ENCODE results near the gene LBX2. TPM values are rescaled to one million over a fixed set of nuclear protein-coding genes. Genes with fewer than 3 reads are reported as not detected.

The LBX2 gene
- total RNA-seq, 1 donor, result 5.4 TPM

DNA sequence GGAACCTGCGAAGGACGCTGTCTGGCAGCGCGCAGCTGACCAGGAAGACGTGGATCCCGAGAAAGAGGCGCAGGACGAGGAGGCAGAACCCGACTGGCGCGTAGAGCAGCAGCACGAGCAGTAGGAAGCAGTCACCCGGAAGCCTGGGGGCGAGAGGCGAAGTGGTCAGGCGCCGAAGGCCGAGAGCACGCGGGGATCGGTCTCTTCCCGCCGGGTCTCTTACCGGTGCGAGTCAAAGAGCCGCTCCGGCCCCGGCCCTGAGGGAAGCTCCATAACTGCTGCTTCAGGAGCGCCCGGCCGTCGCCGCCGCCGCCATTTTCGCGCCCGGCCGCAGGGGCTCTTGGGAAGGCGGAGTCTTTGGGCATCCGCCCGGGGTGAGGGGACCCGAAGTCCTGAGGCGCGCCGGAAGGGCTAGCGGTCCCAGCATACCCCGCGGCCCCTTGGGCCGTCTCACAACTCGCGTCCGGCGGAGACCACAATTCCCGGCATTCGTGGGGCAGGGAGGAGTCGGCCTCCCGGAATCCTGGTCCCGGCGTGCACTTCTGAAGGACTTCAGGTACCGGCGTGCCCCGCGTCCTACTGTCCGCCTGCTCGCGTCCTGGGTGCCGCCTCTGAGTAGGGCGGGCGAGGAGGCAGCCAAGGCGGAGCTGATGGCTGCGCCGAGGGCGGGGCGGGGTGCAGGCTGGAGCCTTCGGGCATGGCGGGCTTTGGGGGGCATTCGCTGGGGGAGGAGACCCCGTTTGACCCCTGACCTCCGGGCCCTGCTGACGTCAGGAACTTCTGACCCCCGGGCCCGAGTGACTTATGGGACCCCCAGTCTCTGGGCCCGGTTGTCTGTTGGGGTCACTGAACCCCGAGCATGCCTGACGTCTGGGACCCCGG, 30.2 kb upstream of the LBX2 start, which contains the start of the genes AUP1 and HTRA2:
AUP1 (minus strand) TSS at position 350 of the 882 bp plus-strand sequence; CDS start at position 273, 77 bp downstream.
HTRA2 (plus strand) TSS at position 577 of the 882 bp plus-strand sequence; CDS start at position 651, 74 bp downstream.
- H3K36me3 ChIP-seq (ENCODE audit: insufficient read depth, low read length), result peaks cover 50% of the 10 kb centered on the region
- peak within 1 kb of the TSS; percentile 86 for H2AFZ ChIP-seq (ENCODE audit: low read length)

DNA sequence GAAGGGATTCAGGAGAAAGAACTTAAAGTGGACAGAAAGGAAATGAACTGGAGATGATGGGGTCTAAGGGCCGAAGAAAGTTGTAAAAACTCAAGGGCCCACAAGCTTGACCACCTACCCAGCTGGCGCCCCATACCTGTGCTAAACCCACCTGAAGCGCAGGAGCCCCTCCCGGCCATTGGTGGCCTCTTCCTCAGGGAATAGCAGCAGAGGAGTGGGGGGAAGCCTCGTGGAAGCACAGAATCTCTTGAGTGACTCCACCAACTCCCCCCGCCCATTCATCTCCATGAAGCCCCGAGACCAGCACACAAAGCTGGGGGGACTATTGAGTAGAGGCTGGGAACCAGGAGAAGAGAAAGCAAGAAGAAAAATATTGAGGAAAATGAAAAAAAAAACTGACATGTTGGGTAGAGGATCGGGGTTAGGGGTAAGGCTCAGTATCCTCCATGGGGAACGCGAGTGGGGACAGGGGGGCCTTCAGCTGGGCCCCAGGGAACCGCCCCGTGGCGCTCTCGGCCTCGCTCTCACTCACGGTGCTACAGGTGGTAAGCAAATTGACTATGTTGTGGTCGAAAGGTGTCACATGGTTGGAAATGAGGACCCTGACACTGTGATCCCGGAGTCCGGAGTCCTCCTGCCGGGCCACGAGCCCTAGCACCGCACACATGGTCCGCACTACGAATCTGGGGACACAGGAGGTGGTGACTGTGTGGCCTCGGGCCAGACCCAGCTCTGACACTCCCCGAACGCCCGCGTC, 29.4 kb upstream of the LBX2 start:
- TF ChIP-seq CTCF (IDR thresholded peaks at IDR 0.05; ENCODE audit: extremely low read depth, low read depth, low read length), result no peak
- peaks cover 47% of the 10 kb centered on the region for H3K79me2 ChIP-seq (ENCODE audit: insufficient read depth, low read length)
- peak overlapping the region; percentile 93 for H3K4me3 ChIP-seq (ENCODE audit: insufficient read depth, low read length)

More for the DNA sequence above, 30.2 kb upstream of the LBX2 start, which contains the start of the genes AUP1 and HTRA2:
- Histone ChIP-seq H3K4me2 (ENCODE audit: insufficient read depth, low read length) (peak within 1 kb of the TSS; percentile 99), H4K20me1 (ENCODE audit: insufficient read depth, low read length) (peaks cover 16% of the 10 kb centered on the region), H3K27me3 (ENCODE audit: insufficient read depth, low read length) (no peaks in the 10 kb centered on the region), H3K4me3 (ENCODE audit: insufficient read depth, low read length) (peak within 1 kb of the TSS; percentile 93), H3K27ac (ENCODE audit: low read depth, low read length) (peak within 1 kb of the TSS; percentile 93), H3K4me1 (ENCODE audit: insufficient read depth, low read length) (peaks cover 29% of the 10 kb centered on the region), H3K79me2 (ENCODE audit: insufficient read depth, low read length) (peaks cover 47% of the 10 kb centered on the region), H3K9me3 (ENCODE audit: low read depth, low read length) (no peaks in the 10 kb centered on the region)
- TF ChIP-seq CTCF (IDR thresholded peaks at IDR 0.05; ENCODE audit: extremely low read depth, low read depth, low read length), result no peak
- DNase-seq (ENCODE audit: insufficient read length, low spot score, missing footprints), result peak; percentile 100

DNA sequence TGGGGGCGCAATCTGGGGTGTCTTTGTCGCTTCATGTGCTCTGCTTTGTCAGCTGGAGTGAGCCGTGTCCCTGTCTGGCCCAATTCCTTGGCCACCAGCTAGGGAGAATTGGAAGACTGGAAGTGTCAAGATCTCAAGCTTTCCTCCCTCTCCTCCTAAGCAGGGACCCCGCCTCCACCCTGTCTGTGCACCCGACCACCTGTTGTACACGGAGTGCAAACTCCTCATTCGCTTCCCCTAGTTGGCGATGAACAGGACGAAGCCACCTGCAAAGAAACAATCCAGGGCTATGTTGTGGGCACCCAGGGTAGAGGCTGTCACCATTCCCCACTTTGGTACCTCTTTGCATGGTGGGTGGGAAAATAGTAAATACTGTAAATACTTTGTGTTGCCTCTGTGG, 28.3 kb upstream of the LBX2 start:
- H3K27me3 ChIP-seq (ENCODE audit: insufficient read depth, low read length), result no peaks in the 10 kb centered on the region
- H3K4me2 ChIP-seq (ENCODE audit: insufficient read depth, low read length), result no peak overlapping the region
- no peak overlapping the region for H2AFZ ChIP-seq (ENCODE audit: low read length)
- H3K4me1 ChIP-seq (ENCODE audit: insufficient read depth, low read length), result peaks cover 29% of the 10 kb centered on the region
- H4K20me1 ChIP-seq (ENCODE audit: insufficient read depth, low read length), result peaks cover 16% of the 10 kb centered on the region
- no peak for DNase-seq (ENCODE audit: insufficient read length, low spot score, missing footprints)
- H3K4me3 ChIP-seq (ENCODE audit: insufficient read depth, low read length), result no peak overlapping the region
- no peaks in the 10 kb centered on the region for H3K9me3 ChIP-seq (ENCODE audit: low read depth, low read length)
- H3K79me2 ChIP-seq (ENCODE audit: insufficient read depth, low read length), result peaks cover 47% of the 10 kb centered on the region
- peaks cover 31% of the 10 kb centered on the region for H3K36me3 ChIP-seq (ENCODE audit: insufficient read depth, low read length)
- TF ChIP-seq CTCF (IDR thresholded peaks at IDR 0.05; ENCODE audit: extremely low read depth, low read depth, low read length), result no peak
- H3K27ac ChIP-seq (ENCODE audit: low read depth, low read length), result no peak overlapping the region

More for the DNA sequence above, 29.4 kb upstream of the LBX2 start:
- H3K27ac ChIP-seq (ENCODE audit: low read depth, low read length), result peak overlapping the region; percentile 93
- peaks cover 42% of the 10 kb centered on the region for H3K36me3 ChIP-seq (ENCODE audit: insufficient read depth, low read length)
- H2AFZ ChIP-seq (ENCODE audit: low read length), result peak overlapping the region; percentile 80
- H3K4me2 ChIP-seq (ENCODE audit: insufficient read depth, low read length), result peak overlapping the region; percentile 99
- H3K4me1 ChIP-seq (ENCODE audit: insufficient read depth, low read length), result peaks cover 29% of the 10 kb centered on the region
- H3K9me3 ChIP-seq (ENCODE audit: low read depth, low read length), result no peaks in the 10 kb centered on the region
- DNase-seq (ENCODE audit: insufficient read length, low spot score, missing footprints), result peak; percentile 66
- H4K20me1 ChIP-seq (ENCODE audit: insufficient read depth, low read length), result peaks cover 16% of the 10 kb centered on the region
- H3K27me3 ChIP-seq (ENCODE audit: insufficient read depth, low read length), result no peaks in the 10 kb centered on the region

Data from osteoblast (primary cell).